K562 (cell line): ENCODE results near the gene SORT1. TPM values are rescaled to one million over a fixed set of nuclear protein-coding genes. Genes with fewer than 3 reads are reported as not detected.

ENCODE experiments used
- CXXC5 ChIP-seq: fragments of 250-450 bp; sonication (Bioruptor Pico); IDR thresholded peaks from 2 replicates; pipeline ENCODE4 v1.8.0; 2022; ENCODE audit warnings: inconsistent platforms, mild to moderate bottlenecking, moderate library complexity
- IRF2 ChIP-seq: sonication (generic); formaldehyde crosslinking; IDR thresholded peaks from 2 replicates; pipeline ENCODE4 v1.8.1; 2022; ENCODE audit warnings: mild to moderate bottlenecking, missing genetic modification reagents
- TAF15 ChIP-seq: fragments of 200-400 bp; formaldehyde crosslinking; IDR thresholded peaks from 2 replicates; pipeline ENCODE4 v1.6.1; 2017; ENCODE audit warnings: mild to moderate bottlenecking, low read depth, low read length, moderate library complexity
- polyA plus RNA-seq, 8 experiments: library from polyadenylated mRNA; depleted of rRNA in 4 of 8; stranded (reverse) in 5 of 8; unstranded in 3 of 8; fragments of >200 nt; fragmentation: Nextera tagmentation in 2 of 8; fragmentation: Illumina TruSeq in 1 of 8; extraction: Ambion mirVana in 2 of 8; extraction: Trizol in 1 of 8; gene quantifications; 2 replicates each; pipeline versions ENCODE4 v1.2.1 to v1.2.3, GENCODE V29; 2011 to 2014; ENCODE audit warnings: inconsistent platforms in 1 of 8, missing spikeins in 1 of 8
- total RNA-seq, 7 experiments: library from RNA; depleted of rRNA in 6 of 7; stranded (reverse); fragments of >200 nt in 6 of 7; fragmentation: Illumina TruSeq in 2 of 7; extraction: Trizol in 2 of 7; gene quantifications; 2 replicates each; pipeline versions ENCODE4 v1.2.1 to v1.2.3, GENCODE V29; 2011 to 2021; ENCODE audit warnings: low replicate concordance in 1 of 7
- TF ChIP-seq, protein P1 (sequence below): sonication (generic); formaldehyde crosslinking; IDR thresholded peaks from 2 replicates; pipeline ENCODE4 v1.8.0; 2022; ENCODE audit warnings: mild to moderate bottlenecking, missing genetic modification reagents
- TF ChIP-seq, protein P2 (sequence below): sonication (generic); formaldehyde crosslinking; IDR thresholded peaks from 2 replicates; pipeline ENCODE4 v1.4.0; 2020; ENCODE audit warnings: mild to moderate bottlenecking, missing genetic modification reagents

Gene SORT1
- total and polyA plus RNA-seq, 9 of the 15 experiments (the other 6 are each of a cell fraction or from before 2014, with no cell fraction given): 27.4 to 112 (median 65.0) TPM

DNA sequence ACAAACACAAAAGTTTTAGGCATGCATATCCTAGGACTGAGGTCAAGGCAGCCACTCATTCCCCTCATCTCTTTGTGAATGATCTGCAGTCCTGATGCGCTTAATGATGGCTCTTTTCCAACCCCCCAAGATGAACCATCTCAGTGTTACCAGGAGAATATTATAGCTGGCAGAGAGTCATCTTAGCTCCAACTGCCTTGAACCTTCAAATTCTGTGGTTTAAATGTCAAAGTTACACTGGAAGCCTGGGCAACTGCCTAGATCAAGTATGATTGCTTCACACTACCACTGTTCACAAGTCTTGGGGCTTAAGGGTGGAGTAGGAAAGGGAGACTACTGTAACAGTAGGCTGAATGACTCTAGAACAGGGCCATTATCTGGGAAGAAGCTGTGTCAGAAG, 82.9 kb downstream of the SORT1 start (continued):
- TF ChIP-seq, protein P1, sequence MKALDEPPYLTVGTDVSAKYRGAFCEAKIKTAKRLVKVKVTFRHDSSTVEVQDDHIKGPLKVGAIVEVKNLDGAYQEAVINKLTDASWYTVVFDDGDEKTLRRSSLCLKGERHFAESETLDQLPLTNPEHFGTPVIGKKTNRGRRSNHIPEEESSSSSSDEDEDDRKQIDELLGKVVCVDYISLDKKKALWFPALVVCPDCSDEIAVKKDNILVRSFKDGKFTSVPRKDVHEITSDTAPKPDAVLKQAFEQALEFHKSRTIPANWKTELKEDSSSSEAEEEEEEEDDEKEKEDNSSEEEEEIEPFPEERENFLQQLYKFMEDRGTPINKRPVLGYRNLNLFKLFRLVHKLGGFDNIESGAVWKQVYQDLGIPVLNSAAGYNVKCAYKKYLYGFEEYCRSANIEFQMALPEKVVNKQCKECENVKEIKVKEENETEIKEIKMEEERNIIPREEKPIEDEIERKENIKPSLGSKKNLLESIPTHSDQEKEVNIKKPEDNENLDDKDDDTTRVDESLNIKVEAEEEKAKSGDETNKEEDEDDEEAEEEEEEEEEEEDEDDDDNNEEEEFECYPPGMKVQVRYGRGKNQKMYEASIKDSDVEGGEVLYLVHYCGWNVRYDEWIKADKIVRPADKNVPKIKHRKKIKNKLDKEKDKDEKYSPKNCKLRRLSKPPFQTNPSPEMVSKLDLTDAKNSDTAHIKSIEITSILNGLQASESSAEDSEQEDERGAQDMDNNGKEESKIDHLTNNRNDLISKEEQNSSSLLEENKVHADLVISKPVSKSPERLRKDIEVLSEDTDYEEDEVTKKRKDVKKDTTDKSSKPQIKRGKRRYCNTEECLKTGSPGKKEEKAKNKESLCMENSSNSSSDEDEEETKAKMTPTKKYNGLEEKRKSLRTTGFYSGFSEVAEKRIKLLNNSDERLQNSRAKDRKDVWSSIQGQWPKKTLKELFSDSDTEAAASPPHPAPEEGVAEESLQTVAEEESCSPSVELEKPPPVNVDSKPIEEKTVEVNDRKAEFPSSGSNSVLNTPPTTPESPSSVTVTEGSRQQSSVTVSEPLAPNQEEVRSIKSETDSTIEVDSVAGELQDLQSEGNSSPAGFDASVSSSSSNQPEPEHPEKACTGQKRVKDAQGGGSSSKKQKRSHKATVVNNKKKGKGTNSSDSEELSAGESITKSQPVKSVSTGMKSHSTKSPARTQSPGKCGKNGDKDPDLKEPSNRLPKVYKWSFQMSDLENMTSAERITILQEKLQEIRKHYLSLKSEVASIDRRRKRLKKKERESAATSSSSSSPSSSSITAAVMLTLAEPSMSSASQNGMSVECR: no peak
- TF ChIP-seq CXXC5 (CRISPR knock-in tag) (no peak), IRF2 (CRISPR knock-in tag) (no peak), TAF15 (no peak)
- TF ChIP-seq, protein P2, sequence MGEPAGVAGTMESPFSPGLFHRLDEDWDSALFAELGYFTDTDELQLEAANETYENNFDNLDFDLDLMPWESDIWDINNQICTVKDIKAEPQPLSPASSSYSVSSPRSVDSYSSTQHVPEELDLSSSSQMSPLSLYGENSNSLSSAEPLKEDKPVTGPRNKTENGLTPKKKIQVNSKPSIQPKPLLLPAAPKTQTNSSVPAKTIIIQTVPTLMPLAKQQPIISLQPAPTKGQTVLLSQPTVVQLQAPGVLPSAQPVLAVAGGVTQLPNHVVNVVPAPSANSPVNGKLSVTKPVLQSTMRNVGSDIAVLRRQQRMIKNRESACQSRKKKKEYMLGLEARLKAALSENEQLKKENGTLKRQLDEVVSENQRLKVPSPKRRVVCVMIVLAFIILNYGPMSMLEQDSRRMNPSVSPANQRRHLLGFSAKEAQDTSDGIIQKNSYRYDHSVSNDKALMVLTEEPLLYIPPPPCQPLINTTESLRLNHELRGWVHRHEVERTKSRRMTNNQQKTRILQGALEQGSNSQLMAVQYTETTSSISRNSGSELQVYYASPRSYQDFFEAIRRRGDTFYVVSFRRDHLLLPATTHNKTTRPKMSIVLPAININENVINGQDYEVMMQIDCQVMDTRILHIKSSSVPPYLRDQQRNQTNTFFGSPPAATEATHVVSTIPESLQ (CRISPR knock-in tag): no peak
